SK-N-SH (cell line): Measurements from ENCODE around the gene SDR42E1.

Source experiments
- FOXM1 ChIP-seq: IDR thresholded peaks from 2 replicates; pipeline ENCODE4 v1.4.0; 2012; ENCODE audit warnings: low read depth, mild to moderate bottlenecking
- RAD21 ChIP-seq: IDR thresholded peaks from 2 replicates; pipeline ENCODE4 v1.6.1; 2012; ENCODE audit warnings: mild to moderate bottlenecking, low read length
- RXRA ChIP-seq: IDR thresholded peaks from 2 replicates; pipeline ENCODE4 v1.4.0; 2012; ENCODE audit warnings: low read depth, mild to moderate bottlenecking, borderline replicate concordance
- TCF12 ChIP-seq: IDR thresholded peaks from 2 replicates; pipeline ENCODE4 v1.4.0; 2012
- TF ChIP-seq, protein P1 (sequence below): fragments of 200-600 bp; sonication (generic); IDR thresholded peaks from 2 replicates; pipeline ENCODE4 v1.6.1; 2017; ENCODE audit warnings: antibody characterized with exemption, mild to moderate bottlenecking, moderate library complexity
- TF ChIP-seq, protein P2 (sequence below): IDR thresholded peaks from 2 replicates; pipeline ENCODE4 v1.4.0; 2012; ENCODE audit warnings: low read depth

DNA sequence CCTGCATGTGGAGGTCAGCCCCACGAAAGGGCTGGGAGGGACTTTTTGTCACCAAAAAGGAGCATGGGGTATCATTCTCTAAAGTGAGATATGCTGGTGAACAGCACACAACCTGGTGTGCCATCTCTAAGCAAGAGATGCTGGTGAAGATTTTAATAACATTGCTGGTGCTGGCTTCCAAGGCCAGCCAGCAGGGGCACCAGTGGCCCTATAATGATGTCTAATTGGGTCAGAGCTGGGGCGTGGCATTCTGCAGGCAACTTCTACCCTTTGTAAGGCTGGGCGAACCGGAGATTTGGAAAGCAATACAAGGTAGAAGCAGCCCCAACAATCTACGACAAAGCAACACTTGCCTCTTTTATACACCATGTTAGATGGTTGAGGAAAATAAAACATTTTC is 16.8 kb downstream of the SDR42E1 start:
- TF ChIP-seq, protein P1, sequence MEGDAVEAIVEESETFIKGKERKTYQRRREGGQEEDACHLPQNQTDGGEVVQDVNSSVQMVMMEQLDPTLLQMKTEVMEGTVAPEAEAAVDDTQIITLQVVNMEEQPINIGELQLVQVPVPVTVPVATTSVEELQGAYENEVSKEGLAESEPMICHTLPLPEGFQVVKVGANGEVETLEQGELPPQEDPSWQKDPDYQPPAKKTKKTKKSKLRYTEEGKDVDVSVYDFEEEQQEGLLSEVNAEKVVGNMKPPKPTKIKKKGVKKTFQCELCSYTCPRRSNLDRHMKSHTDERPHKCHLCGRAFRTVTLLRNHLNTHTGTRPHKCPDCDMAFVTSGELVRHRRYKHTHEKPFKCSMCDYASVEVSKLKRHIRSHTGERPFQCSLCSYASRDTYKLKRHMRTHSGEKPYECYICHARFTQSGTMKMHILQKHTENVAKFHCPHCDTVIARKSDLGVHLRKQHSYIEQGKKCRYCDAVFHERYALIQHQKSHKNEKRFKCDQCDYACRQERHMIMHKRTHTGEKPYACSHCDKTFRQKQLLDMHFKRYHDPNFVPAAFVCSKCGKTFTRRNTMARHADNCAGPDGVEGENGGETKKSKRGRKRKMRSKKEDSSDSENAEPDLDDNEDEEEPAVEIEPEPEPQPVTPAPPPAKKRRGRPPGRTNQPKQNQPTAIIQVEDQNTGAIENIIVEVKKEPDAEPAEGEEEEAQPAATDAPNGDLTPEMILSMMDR = peak; percentile 30
- no peak for TF ChIP-seq RAD21
- no peak for TF ChIP-seq FOXM1
- TF ChIP-seq RXRA = no peak
- TF ChIP-seq TCF12 = no peak
- TF ChIP-seq, protein P2, sequence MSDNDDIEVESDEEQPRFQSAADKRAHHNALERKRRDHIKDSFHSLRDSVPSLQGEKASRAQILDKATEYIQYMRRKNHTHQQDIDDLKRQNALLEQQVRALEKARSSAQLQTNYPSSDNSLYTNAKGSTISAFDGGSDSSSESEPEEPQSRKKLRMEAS = no peak
